ENCODE results near the gene AKTIP.
"Not testable (repeated sequence)": the region's sequence is repeated elsewhere in the genome, so short reads cannot be mapped to it uniquely, and the experiment has no call there.

The AKTIP gene

GRCh38 chr16:53515259-53515658, 12.2 kb upstream of the AKTIP start:
- DNase-seq = no peak

GRCh38 chr16:53512795-53513194, 9.8 kb upstream of the AKTIP start:
- not testable (repeated sequence) for DNase-seq

- no peak for DNase-seq
Observed at GRCh38 chr16:53511403-53512280, 8.6 kb upstream of the AKTIP start.

- no peak for DNase-seq
Observed at GRCh38 chr16:53511084-53511402, 8.0 kb upstream of the AKTIP start.

GRCh38 chr16:53510704-53511070, 7.7 kb upstream of the AKTIP start:
- DNase-seq = no peak

GRCh38 chr16:53509906-53510703, 7.1 kb upstream of the AKTIP start:
- DNase-seq = peak; percentile 49

- DNase-seq = no peak
Observed at GRCh38 chr16:53507464-53508179, 4.6 kb upstream of the AKTIP start.

GRCh38 chr16:53506254-53506653, 3.2 kb upstream of the AKTIP start:
- no peak for DNase-seq

GRCh38 chr16:53504665-53505064, 1.7 kb upstream of the AKTIP start:
- no peak for DNase-seq

GRCh38 chr16:53503991-53504663, 1.1 kb upstream of the AKTIP start:
- DNase-seq = no peak

GRCh38 chr16:53503270-53503923, 388 bp upstream of the AKTIP start:
- peak; percentile 100 for DNase-seq

GRCh38 chr16:53501216-53501859, 1.7 kb downstream of the AKTIP start:
- DNase-seq = no peak

- DNase-seq = no peak
Observed at GRCh38 chr16:53498984-53499383, 4.0 kb downstream of the AKTIP start.

- DNase-seq = no peak
Observed at GRCh38 chr16:53495325-53495724, 7.7 kb downstream of the AKTIP start.

- no peak for DNase-seq
Observed at GRCh38 chr16:53494636-53495035, 8.4 kb downstream of the AKTIP start.

GRCh38 chr16:53492503-53492902, 10.5 kb downstream of the AKTIP start:
- no peak for DNase-seq

- no peak for DNase-seq
Observed at GRCh38 chr16:53489755-53490154, 13.3 kb downstream of the AKTIP start.

- DNase-seq = no peak
Observed at GRCh38 chr16:53486230-53486629, 16.8 kb downstream of the AKTIP start.

- DNase-seq = no peak
Observed at GRCh38 chr16:53484542-53484941, 18.5 kb downstream of the AKTIP start.

GRCh38 chr16:53482123-53482522, 20.9 kb downstream of the AKTIP start:
- DNase-seq = no peak

GRCh38 chr16:53480394-53480793, 22.6 kb downstream of the AKTIP start:
- no peak for DNase-seq

GRCh38 chr16:53478965-53479364, 24.0 kb downstream of the AKTIP start:
- DNase-seq = no peak
